Mesendoderm (in vitro differentiated cells): ENCODE results near the gene PCDH18. TPM values are rescaled to one million over a fixed set of nuclear protein-coding genes. Genes with fewer than 3 reads are reported as not detected.

Experiments used
- DNase-seq: peaks from one replicate; pipeline ENCODE4 v3.0.0; 2013
- H2AK5ac ChIP-seq: 2 replicates; pipeline ENCODE4 v1.6.1; 2013; ENCODE audit warnings: low read length, inconsistent platforms
- H2BK120ac ChIP-seq: 2 replicates; pipeline ENCODE4 v1.6.1; 2013; ENCODE audit warnings: low read depth, mild to moderate bottlenecking, low read length, moderate library complexity, mixed read lengths
- H2BK15ac ChIP-seq: replicated peaks from 2 replicates; pipeline ENCODE4 v1.6.1; 2013; ENCODE audit warnings: low read depth, mild to moderate bottlenecking, moderate library complexity
- H2BK5ac ChIP-seq: 2 replicates; pipeline ENCODE4 v1.6.1; 2013; ENCODE audit warnings: low read length, inconsistent platforms
- H3K18ac ChIP-seq: 2 replicates; pipeline ENCODE4 v1.6.1; 2013; ENCODE audit warnings: mild to moderate bottlenecking, low read length, mixed read lengths
- H3K23ac ChIP-seq: one replicate; pipeline ENCODE4 v1.6.1; 2013; ENCODE audit warnings: low read length
- H3K27ac ChIP-seq: 2 replicates; pipeline ENCODE4 v1.5.1; 2013; ENCODE audit warnings: low read depth, mild to moderate bottlenecking, inconsistent platforms, low read length, moderate library complexity
- H3K27me3 ChIP-seq: 2 replicates; pipeline ENCODE4 v1.6.1; 2013; ENCODE audit warnings: low read length, control low read depth, mild to moderate bottlenecking, inconsistent platforms; ENCODE audit not compliant: insufficient read depth, poor library complexity
- H3K36me3 ChIP-seq: 2 replicates; pipeline ENCODE4 v1.6.1; 2013; ENCODE audit warnings: low read length, inconsistent platforms; ENCODE audit not compliant: control insufficient read depth, insufficient read depth
- H3K4ac ChIP-seq: one replicate; pipeline ENCODE4 v1.6.1; 2013; ENCODE audit warnings: low read depth, mild to moderate bottlenecking, low read length, moderate library complexity
- H3K4me1 ChIP-seq: 2 replicates; pipeline ENCODE4 v1.6.1; 2013; ENCODE audit warnings: low read depth, low read length, inconsistent platforms; ENCODE audit not compliant: control insufficient read depth
- H3K4me2 ChIP-seq: 2 replicates; pipeline ENCODE4 v1.6.1; 2013; ENCODE audit warnings: low read length
- H3K4me3 ChIP-seq: 2 replicates; pipeline ENCODE4 v1.5.1; 2013; ENCODE audit warnings: mild to moderate bottlenecking, low read length
- H3K56ac ChIP-seq: one replicate; pipeline ENCODE4 v1.6.1; 2013; ENCODE audit warnings: low read length
- H3K79me1 ChIP-seq: 2 replicates; pipeline ENCODE4 v1.6.1; 2013; ENCODE audit warnings: low read length, inconsistent platforms
- H3K79me2 ChIP-seq: 2 replicates; pipeline ENCODE4 v1.6.1; 2013; ENCODE audit warnings: mild to moderate bottlenecking, low read length; ENCODE audit not compliant: control insufficient read depth, insufficient read depth
- H3K9ac ChIP-seq: 2 replicates; pipeline ENCODE4 v1.6.1; 2013; ENCODE audit warnings: low read length, inconsistent platforms
- H4K5ac ChIP-seq: one replicate; pipeline ENCODE4 v1.6.1; 2013; ENCODE audit warnings: low read length
- H4K8ac ChIP-seq: one replicate; pipeline ENCODE4 v1.6.1; 2013; ENCODE audit warnings: low read depth, mild to moderate bottlenecking, control low read depth, low read length, moderate library complexity
- whole genome bisulfite sequencing: extraction: QIAGEN DNeasy Blood & Tissue Kit; methylation state at CpG from one replicate; pipeline ENCODE4 v1.1.7; 2013; ENCODE audit warnings: low lambda C conversion rate, missing lambda C conversion rate; ENCODE audit not compliant: insufficient coverage; ENCODE audit errors: extremely low coverage; 5-methylcytosine and 5-hydroxymethylcytosine counted together
- polyA plus RNA-seq, 2 experiments: library from polyadenylated mRNA; stranded (reverse); fragments of 200-250 nt; gene quantifications; one replicate each; pipeline ENCODE4 v1.2.3, GENCODE V29; 2013

The PCDH18 gene, protein sequence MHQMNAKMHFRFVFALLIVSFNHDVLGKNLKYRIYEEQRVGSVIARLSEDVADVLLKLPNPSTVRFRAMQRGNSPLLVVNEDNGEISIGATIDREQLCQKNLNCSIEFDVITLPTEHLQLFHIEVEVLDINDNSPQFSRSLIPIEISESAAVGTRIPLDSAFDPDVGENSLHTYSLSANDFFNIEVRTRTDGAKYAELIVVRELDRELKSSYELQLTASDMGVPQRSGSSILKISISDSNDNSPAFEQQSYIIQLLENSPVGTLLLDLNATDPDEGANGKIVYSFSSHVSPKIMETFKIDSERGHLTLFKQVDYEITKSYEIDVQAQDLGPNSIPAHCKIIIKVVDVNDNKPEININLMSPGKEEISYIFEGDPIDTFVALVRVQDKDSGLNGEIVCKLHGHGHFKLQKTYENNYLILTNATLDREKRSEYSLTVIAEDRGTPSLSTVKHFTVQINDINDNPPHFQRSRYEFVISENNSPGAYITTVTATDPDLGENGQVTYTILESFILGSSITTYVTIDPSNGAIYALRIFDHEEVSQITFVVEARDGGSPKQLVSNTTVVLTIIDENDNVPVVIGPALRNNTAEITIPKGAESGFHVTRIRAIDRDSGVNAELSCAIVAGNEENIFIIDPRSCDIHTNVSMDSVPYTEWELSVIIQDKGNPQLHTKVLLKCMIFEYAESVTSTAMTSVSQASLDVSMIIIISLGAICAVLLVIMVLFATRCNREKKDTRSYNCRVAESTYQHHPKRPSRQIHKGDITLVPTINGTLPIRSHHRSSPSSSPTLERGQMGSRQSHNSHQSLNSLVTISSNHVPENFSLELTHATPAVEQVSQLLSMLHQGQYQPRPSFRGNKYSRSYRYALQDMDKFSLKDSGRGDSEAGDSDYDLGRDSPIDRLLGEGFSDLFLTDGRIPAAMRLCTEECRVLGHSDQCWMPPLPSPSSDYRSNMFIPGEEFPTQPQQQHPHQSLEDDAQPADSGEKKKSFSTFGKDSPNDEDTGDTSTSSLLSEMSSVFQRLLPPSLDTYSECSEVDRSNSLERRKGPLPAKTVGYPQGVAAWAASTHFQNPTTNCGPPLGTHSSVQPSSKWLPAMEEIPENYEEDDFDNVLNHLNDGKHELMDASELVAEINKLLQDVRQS
- polyA plus RNA-seq (2013, experiment 1 of 2): 3.7 TPM
- polyA plus RNA-seq (2013, experiment 2 of 2): 3.5 TPM

DNA sequence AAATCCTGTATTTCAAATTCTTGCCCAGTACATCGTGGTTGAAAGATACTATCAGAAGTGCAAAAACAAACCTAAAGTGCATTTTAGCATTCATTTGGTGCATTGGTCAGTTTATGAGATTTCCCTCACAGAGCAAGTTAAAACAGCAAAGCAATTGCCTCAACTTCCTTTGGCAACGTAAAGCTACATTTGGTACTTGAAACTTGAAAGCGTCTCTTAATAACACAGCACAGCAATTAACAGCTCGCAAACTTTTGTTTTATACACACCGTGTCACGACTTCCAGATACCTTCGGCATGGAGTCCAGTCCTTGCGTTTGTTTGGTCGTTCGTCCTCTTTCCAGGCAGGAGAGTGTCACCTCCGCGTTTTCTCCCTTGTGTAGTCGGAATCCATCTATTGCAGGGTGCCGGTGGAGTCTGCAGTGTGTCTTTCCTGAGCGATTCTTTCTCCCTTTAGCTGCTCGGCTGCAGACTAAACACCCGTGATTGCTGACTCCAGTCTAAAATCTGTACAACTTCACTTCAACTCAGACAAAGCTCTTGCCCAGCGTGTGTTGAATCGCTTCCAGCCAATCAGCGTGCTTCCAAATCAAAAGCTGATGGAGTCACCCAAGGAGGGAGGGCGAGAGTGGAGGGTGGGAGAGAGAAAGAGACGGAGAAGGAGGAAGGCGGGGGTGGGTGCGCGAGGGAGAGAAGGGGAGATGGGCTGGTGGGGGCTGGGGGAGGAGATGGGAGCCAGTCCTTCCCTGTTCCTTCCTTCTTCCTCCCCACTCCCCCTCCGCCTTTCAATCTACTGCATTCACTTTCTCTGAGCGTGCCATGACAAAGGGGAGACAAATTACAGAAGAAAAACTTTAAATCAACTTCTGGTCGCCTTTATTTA lies at the start of gene PCDH18:
PCDH18 (minus strand) TSS at position 509 of the 883 bp plus-strand sequence; CDS start at position 103, 406 bp downstream.
- peak within 1 kb of the TSS; percentile 82 for H3K56ac ChIP-seq

DNA sequence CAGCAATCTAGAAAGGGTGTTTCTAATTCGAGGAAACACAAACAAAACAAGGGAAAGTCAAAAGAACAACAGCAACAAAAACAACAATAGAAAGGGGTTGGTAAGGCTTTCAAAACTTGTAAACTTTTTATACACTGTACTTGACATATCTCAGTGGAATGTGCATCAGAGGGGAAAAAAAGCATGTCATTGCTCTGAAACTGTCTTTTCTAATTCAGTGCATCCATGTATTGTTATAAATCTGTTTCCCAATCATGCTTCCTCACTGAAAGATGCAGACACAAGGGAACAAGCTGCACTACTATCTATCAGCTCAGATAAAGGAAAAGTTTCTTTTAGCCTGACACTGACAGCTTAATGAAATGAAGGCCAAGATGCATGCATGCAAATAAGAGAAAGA lies 44.2 kb upstream of the PCDH18 start:
- H2BK15ac ChIP-seq: no peak overlapping the region
- H3K27me3 ChIP-seq: no peaks in the 10 kb centered on the region
- H3K4ac ChIP-seq: no peak overlapping the region
- no peak for DNase-seq
- H3K4me3 ChIP-seq: no peak overlapping the region
- no peak overlapping the region for H2BK5ac ChIP-seq
- H3K18ac ChIP-seq: no peak overlapping the region
- H3K4me1 ChIP-seq: no peaks in the 10 kb centered on the region
- no peak overlapping the region for H4K8ac ChIP-seq
- no peak overlapping the region for H3K56ac ChIP-seq
- no CpG with 5 or more reads among the region's 1 CpG for WGBS
- no peaks in the 10 kb centered on the region for H3K79me1 ChIP-seq
- H3K79me2 ChIP-seq: no peaks in the 10 kb centered on the region
- no peak overlapping the region for H4K5ac ChIP-seq
- H3K23ac ChIP-seq: no peak overlapping the region
- no peak overlapping the region for H2AK5ac ChIP-seq
- H3K9ac ChIP-seq: no peak overlapping the region
- H3K27ac ChIP-seq: no peak overlapping the region
- H3K36me3 ChIP-seq: no peaks in the 10 kb centered on the region
- no peak overlapping the region for H3K4me2 ChIP-seq
- no peak overlapping the region for H2BK120ac ChIP-seq

More for the DNA sequence above, at the start of gene PCDH18:
- peak; percentile 90 for DNase-seq
- no peak within 1 kb of the TSS for H2BK5ac ChIP-seq
- H3K18ac ChIP-seq: peak within 1 kb of the TSS; percentile 64
- H3K4me2 ChIP-seq: peak within 1 kb of the TSS; percentile 82
- no peak within 1 kb of the TSS for H3K4ac ChIP-seq
- H3K23ac ChIP-seq: no peak within 1 kb of the TSS
- no peaks in the 10 kb centered on the region for H3K36me3 ChIP-seq
- H3K27ac ChIP-seq: peak within 1 kb of the TSS; percentile 41
- H4K5ac ChIP-seq: no peak within 1 kb of the TSS
- H3K27me3 ChIP-seq: no peaks in the 10 kb centered on the region
- H2BK120ac ChIP-seq: no peak within 1 kb of the TSS
- peak within 1 kb of the TSS; percentile 86 for H3K4me3 ChIP-seq
- no CpG with 5 or more reads among the region's 28 CpGs for WGBS
- H2BK15ac ChIP-seq: no peak within 1 kb of the TSS
- H3K9ac ChIP-seq: peak within 1 kb of the TSS; percentile 65
- H2AK5ac ChIP-seq: no peak within 1 kb of the TSS
- H3K79me1 ChIP-seq: peaks cover 6% of the 10 kb centered on the region
- peaks cover 4% of the 10 kb centered on the region for H3K4me1 ChIP-seq
- no peak within 1 kb of the TSS for H4K8ac ChIP-seq
- H3K79me2 ChIP-seq: no peaks in the 10 kb centered on the region

- Histone ChIP-seq H2BK120ac (no peak overlapping the region), H4K8ac (no peak overlapping the region), H3K56ac (no peak overlapping the region), H3K36me3 (no peaks in the 10 kb centered on the region), H3K23ac (no peak overlapping the region), H2AK5ac (no peak overlapping the region), H2BK5ac (no peak overlapping the region), H3K79me2 (no peaks in the 10 kb centered on the region), H3K9ac (no peak overlapping the region), H3K4me2 (no peak overlapping the region), H3K4me3 (no peak overlapping the region), H3K4me1 (no peaks in the 10 kb centered on the region), H3K27me3 (no peaks in the 10 kb centered on the region), H2BK15ac (no peak overlapping the region), H3K18ac (no peak overlapping the region), H4K5ac (no peak overlapping the region), H3K79me1 (no peaks in the 10 kb centered on the region), H3K4ac (no peak overlapping the region), H3K27ac (no peak overlapping the region)
- WGBS: no CpG with 5 or more reads among the region's 1 CpG
- no peak for DNase-seq
Measured at GRCh38 chr4:137572647-137573046, 40.4 kb upstream of the PCDH18 start.

DNA sequence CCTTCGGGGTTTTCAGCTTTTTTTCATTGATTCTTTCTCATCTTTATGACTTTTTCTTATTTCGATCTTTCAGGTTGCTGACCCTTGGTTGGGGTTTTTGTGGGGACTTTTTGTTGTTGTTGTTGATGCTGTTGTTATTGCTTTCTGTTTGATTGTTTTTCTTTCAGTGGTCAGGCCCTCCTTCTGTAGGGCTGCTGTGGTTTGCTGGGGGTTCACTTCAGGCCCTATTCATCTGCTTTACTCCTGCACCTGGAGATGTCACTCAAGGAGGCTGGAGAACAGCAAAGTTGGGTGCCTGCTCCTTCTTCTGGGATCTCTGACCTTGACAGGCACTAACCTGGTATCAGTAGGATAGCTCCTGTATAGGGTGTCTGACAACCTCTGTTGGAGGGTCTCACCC lies 39.9 kb upstream of the PCDH18 start:
- no peak overlapping the region for H2BK5ac ChIP-seq
- no peaks in the 10 kb centered on the region for H3K79me2 ChIP-seq
- no peak overlapping the region for H3K18ac ChIP-seq
- WGBS: no CpG with 5 or more reads among the region's 2 CpGs
- H3K23ac ChIP-seq: no peak overlapping the region
- no peak overlapping the region for H4K5ac ChIP-seq
- no peak overlapping the region for H3K9ac ChIP-seq
- H3K4me2 ChIP-seq: no peak overlapping the region
- no peaks in the 10 kb centered on the region for H3K36me3 ChIP-seq
- no peak overlapping the region for H3K27ac ChIP-seq
- no peak overlapping the region for H2BK15ac ChIP-seq
- no peak overlapping the region for H3K56ac ChIP-seq
- H4K8ac ChIP-seq: no peak overlapping the region
- H2BK120ac ChIP-seq: no peak overlapping the region
- H3K4me3 ChIP-seq: no peak overlapping the region
- no peaks in the 10 kb centered on the region for H3K27me3 ChIP-seq
- H3K79me1 ChIP-seq: no peaks in the 10 kb centered on the region
- H2AK5ac ChIP-seq: no peak overlapping the region
- no peaks in the 10 kb centered on the region for H3K4me1 ChIP-seq
- H3K4ac ChIP-seq: no peak overlapping the region
- DNase-seq: no peak

GRCh38 chr4:137559801-137560200 lies 27.5 kb upstream of the PCDH18 start:
- Histone ChIP-seq H3K23ac (no peak overlapping the region), H4K5ac (no peak overlapping the region)

More at GRCh38 chr4:137559801-137560200, 27.5 kb upstream of the PCDH18 start:
- Histone ChIP-seq H3K4me1 (no peaks in the 10 kb centered on the region), H3K18ac (no peak overlapping the region), H3K79me1 (no peaks in the 10 kb centered on the region), H3K79me2 (no peaks in the 10 kb centered on the region), H3K27me3 (no peaks in the 10 kb centered on the region), H3K4ac (no peak overlapping the region), H3K4me2 (no peak overlapping the region), H4K8ac (no peak overlapping the region), H3K36me3 (no peaks in the 10 kb centered on the region), H3K4me3 (no peak overlapping the region), H2BK15ac (no peak overlapping the region), H2BK120ac (no peak overlapping the region), H2AK5ac (no peak overlapping the region), H3K9ac (no peak overlapping the region), H3K27ac (no peak overlapping the region), H3K56ac (no peak overlapping the region), H2BK5ac (no peak overlapping the region)
- no peak for DNase-seq
- WGBS: no CpG with 5 or more reads among the region's 1 CpG
